HG02623 (cell line): ENCODE data around the gene MRFAP1.

Experiments used
- ATAC-seq: cut with Tn5 transposase; IDR thresholded peaks from one replicate; pipeline ENCODE4 v1.9.1; 2021; ENCODE audit warnings: moderate library complexity; ENCODE audit not compliant: unreplicated experiment

The MRFAP1 gene

DNA sequence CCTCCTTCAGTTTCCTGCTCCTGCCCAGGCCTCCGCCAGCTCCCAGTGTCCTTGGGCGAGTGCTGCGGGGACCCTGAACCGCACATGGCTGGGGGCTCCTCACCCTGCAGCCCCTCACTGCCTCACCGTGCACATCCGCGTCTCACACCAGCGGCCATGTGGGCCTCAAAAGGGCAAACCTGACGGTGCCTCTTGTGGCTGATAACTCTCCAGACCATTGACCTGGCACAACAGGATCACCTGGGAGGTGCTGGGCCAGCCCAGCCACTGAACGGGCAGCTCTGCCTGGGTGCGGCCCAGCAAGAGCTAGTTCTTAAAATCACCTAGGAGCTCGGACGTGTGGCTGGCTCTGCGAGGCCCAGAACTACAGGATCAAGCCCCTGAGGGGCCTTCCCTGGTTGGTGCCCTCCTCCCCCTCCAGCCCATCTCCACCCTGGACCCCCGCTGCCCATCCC is 49.0 kb downstream of the MRFAP1 start:
- no peak for ATAC-seq
